ENCODE measurements around the gene PKDREJ.

GRCh38 chr22:46267431-46268279 is 4.5 kb upstream of the PKDREJ start, which contains the start of gene TTC38:
- TF ChIP-seq CTCF (IDR thresholded peaks at IDR 0.05), result no peak
- TF ChIP-seq POLR2A (IDR thresholded peaks at IDR 0.05), result peak in 1 of 4 donors; percentile 39
